GM12872 (cell line): ENCODE results near the gene RERE.

Experiments used
- CTCF ChIP-seq: IDR thresholded peaks from 3 replicates; pipeline ENCODE4 v1.5.1; 2011; ENCODE audit warnings: low read depth, mild to moderate bottlenecking, low read length, moderate library complexity; ENCODE audit not compliant: insufficient read depth

The RERE gene

GRCh38 chr1:8731162-8731561, 86.3 kb downstream of the RERE start:
- no peak for TF ChIP-seq CTCF

- no peak for TF ChIP-seq CTCF
Observed at GRCh38 chr1:8728464-8728863, 89.0 kb downstream of the RERE start.

- TF ChIP-seq CTCF, result no peak
Observed at GRCh38 chr1:8727809-8728213, 89.6 kb downstream of the RERE start.

GRCh38 chr1:8723010-8723409, 94.4 kb downstream of the RERE start:
- TF ChIP-seq CTCF, result no peak

GRCh38 chr1:8722366-8722765, 95.1 kb downstream of the RERE start:
- no peak for TF ChIP-seq CTCF

GRCh38 chr1:8721679-8722324, 95.6 kb downstream of the RERE start:
- TF ChIP-seq CTCF, result no peak

GRCh38 chr1:8720347-8720746, 97.1 kb downstream of the RERE start:
- TF ChIP-seq CTCF, result no peak
